HG03439 (cell line): Measurements from ENCODE around the gene IKZF1.

Experiments
- ATAC-seq: cut with Tn5 transposase; IDR thresholded peaks from one replicate; pipeline ENCODE4 v1.9.1; 2021; ENCODE audit warnings: mild to moderate bottlenecking, moderate library complexity; ENCODE audit not compliant: unreplicated experiment

Gene IKZF1

GRCh38 chr7:50307368-50308032 is 3.0 kb downstream of the IKZF1 start:
- peak; percentile 24 for ATAC-seq

- no peak for ATAC-seq
Measured at GRCh38 chr7:50308203-50308531, 3.7 kb downstream of the IKZF1 start.

GRCh38 chr7:50308532-50309385 is 4.2 kb downstream of the IKZF1 start:
- no peak for ATAC-seq

DNA sequence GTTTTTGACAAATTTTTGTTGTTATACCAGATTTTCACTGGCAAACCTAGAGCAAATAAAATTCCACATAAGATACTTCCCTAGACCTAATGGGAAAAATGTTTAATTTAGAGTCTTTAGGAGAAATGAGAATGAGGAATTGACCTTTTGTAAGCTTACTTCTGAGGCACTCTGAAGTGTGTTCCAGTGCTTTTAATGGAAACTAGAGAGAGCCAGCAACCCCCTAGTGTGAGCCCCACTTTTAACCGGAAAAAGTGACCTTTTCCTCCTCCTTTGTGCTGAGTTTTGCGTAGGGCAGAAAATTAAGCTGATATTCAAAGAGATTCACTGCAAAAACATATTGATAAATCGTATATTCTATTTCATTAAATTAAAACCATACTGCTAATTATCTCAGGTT is 5.2 kb downstream of the IKZF1 start:
- ATAC-seq = no peak

- no peak for ATAC-seq
Measured at GRCh38 chr7:50310361-50310760, 5.8 kb downstream of the IKZF1 start.

GRCh38 chr7:50310956-50311355 is 6.4 kb downstream of the IKZF1 start:
- ATAC-seq = no peak

DNA sequence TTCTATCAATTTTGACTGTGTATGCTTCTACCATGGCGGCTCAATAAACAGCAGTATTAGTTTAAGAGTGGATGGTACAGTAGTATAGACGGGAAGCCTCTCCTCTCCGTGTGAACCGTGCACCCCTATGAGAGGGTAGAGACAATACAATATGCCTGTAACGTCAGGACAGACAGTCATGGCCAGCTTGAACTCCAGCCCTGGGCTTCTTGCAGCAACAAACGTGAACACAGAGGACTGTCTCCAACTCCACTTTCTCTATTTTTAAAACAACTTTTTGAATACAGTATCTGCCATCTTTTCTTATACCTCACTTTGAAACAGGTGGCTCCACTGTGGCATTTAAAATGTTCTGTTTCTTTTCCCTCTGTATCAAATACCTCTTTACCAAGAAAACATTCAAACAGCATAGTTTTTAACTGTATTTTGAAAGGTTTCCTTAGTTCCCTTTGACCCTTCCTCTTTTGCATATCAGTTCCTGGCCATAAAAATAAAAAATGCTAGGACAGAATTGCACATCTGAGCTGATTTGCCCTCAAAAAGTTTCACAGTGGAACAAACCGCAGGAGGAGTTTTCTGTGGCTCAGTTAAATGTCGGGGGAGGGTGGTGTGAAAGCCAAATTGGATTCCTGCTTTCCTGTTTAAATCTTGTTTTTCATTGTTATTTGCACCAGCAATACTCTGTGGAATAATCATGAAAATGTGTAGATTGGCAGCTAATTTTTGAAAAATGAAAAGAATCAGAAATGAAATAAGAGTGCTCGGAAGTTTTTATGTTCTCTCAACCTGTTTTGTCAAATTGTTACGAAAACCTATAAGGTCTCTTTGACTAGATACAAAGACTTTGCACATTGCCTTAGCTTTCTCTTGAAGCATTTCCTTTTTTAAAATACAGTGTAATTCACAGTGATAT is 8.0 kb downstream of the IKZF1 start:
- ATAC-seq = no peak

DNA sequence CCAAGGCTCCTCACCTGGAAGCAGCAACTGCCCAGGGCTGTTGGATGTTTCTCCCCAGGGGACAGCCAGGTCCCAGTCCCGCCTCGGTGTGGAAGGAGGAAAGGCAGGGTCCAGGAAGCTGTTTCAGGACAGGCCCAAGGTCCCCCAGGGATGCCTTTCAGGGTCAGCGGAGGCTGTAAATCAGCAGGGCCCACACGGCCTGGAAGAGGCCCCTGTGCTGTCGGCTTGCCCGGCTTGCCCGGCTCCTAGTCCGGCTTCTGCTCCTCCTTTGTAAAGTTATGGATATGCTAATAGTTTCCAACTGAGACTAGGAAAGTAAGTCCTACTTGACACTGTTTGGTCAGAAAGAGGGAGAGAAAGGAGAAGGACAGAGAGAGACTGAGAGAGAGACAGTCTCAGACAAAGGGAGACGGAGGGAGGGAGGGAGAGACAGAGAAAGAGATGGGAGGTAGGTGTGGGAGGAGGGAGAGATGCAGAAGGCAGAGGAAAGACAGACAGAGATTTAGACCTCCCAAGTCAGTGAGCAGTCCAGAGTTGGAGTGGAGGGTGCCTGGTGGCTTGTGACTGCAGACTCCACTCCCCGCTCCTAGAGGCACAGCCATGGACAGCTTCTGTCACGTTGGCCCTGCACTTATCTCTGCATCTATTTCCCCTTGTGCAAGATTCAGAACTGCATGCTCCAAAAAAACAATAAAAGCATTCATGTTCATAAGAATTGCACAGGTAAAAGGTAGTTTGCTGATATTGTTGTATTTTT is 10.5 kb downstream of the IKZF1 start:
- ATAC-seq = no peak

- ATAC-seq = no peak
Measured at GRCh38 chr7:50315739-50316671, 11.5 kb downstream of the IKZF1 start.

GRCh38 chr7:50317221-50317678 is 12.7 kb downstream of the IKZF1 start:
- peak; percentile 67 for ATAC-seq

DNA sequence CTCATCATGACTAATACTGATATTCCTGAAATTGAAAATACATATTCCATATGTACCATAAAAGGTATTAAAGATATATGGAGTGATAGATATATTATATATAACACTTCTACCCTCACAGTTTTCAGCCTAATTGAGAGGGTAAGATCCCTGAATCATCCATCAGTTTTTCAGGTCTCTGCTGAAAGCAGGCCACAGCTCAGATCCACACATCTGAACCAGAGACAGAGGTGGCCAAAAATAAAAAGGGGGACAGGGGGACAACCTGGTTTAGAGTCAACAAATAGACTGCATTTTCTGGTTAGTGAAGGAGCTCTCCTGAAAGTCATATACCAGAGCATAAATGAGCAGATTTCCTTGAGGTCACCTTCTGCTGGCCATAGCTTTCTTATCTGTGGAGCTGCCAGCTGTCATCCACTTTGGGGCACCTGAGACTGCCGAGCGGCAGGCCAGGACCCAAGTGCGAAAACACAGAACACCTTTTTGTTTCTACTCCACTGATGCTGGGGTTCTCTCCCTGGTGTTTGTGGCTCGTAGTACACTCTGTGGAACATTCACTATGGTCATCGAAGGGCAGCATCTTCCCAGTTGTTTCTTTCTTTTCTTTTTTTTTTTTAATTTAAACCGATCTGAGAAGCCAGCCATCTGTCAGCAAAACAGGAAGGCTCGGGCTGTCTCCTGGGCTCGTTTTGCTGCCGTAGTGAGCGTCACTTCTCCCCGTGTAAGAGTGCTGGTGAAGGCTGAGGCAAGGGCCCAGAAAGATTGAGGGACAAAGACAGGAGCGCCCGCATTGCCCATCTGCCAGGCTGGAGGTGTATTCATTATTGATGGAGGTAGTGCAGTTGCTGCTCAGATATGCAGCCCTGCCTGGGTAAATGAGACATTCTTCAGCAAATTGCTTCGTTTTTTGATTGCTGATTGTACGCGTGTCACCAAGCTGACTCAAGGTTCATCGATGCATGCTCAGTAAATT is 13.5 kb downstream of the IKZF1 start:
- ATAC-seq = peak; percentile 17

- no peak for ATAC-seq
Measured at GRCh38 chr7:50321487-50322067, 17.1 kb downstream of the IKZF1 start.

DNA sequence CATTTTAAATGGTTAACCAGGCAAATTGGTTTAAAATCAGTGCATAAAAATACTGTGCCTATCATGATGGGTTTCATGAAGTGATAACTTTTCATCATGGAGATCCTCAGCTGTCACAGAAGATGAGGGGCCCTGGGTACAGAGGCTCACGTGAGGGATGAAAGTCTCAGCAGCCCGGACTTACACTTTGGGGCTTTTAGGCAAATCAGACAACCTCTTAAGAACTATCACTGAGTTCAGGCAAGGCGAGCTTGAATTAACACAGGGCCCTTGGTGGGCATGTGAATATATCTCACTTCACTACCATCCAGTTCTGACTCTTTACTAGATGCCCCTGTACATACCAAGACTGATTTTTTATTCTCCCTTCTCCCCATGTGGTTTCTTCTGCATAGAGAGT is 19.6 kb downstream of the IKZF1 start:
- ATAC-seq = no peak

GRCh38 chr7:50327443-50327842 is 22.9 kb downstream of the IKZF1 start:
- peak; percentile 44 for ATAC-seq

- no peak for ATAC-seq
Measured at GRCh38 chr7:50329775-50330174, 25.3 kb downstream of the IKZF1 start.

GRCh38 chr7:50330254-50330653 is 25.7 kb downstream of the IKZF1 start:
- ATAC-seq = no peak

DNA sequence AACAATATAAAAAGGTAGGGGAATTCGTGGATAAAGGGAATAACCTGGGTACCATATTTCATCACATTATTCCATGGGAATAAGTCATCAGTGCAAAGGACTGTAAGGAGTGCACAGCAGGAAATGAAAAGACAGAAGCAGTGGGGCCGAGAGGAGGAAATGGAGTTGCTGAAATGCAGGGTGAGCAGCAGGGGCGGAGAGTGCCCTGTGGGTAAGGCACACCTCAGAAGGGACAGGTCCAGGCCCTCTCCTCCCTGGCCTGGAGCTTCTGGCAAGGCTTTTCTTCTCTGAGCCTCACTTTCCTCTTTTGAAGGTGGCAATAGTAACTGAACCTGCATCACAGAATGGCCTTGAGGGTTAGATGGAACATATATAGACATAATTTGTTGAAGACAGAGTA is 26.2 kb downstream of the IKZF1 start:
- no peak for ATAC-seq
